Mucosa of gallbladder (tissue), 1 donor: ENCODE results near the gene TSNAX. TPM values are rescaled to one million over a fixed set of nuclear protein-coding genes. Genes with fewer than 3 reads are reported as not detected.

Experiments
- DNase-seq: peaks from one replicate; pipeline ENCODE4 v3.0.0-alpha.2; 2020; ENCODE audit warnings: low spot score
- total RNA-seq: library from RNA; stranded (reverse); gene quantifications from one replicate; pipeline ENCODE4 v1.2.1, GENCODE V29; 2021
- donor health status: DM: no; HTN: no; CAD: no.

Gene TSNAX
- total RNA-seq, 1 donor from 2014 or later: 31.7 TPM

DNA sequence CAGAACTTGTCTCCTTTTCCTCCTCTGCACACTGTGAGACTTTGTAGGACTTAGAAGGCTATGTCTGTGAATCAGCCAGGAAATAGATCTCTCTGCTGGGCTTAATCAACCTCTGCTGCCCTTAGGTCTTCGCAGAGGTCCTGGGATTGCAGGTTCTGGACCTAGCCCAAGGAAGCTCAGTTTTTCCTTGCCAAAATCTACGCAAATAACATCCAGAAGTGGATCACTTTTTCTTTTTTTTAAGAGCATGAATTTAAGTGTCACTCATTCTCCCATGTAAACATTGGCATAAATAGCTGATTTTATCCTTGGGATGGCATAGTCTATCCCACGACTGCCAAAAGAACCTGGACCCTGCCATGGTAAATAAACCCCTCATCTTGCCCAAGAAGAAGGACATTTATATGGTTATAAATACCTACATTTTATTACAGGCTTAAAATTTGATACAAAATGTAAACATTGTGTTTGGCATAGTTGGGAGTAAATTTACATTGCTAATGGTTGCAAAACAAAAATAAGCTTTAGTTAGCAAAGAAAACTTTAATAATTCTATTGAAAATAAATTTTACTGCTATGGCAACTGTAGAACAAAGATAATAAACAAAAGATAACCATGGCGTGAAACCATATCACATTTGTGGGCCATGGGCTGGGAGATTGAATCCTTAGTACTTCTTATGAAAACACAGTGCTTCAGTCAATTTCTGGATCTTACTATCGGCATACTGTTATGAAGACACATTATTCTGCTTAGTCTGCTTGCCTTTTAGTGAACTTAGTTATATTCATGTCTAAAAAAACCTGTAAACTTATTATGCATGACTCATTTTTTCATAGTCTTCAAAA, 73.6 kb downstream of the TSNAX start:
- no peak for DNase-seq

DNA sequence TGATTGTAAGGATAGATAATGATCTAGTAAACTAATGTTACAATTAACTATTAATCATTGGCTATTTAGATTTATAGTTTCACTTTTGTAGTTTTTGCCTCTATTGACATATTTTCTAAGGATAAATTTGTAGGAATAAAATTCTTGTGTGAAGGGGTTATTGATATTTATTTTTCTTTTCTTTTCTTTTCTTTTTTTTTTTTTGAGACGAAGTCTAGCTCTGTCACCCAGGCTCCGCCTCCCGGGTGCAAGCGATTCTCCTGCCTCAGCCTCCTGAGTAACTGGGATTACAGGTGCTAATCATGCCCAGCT, 74.2 kb downstream of the TSNAX start:
- DNase-seq: no peak

DNA sequence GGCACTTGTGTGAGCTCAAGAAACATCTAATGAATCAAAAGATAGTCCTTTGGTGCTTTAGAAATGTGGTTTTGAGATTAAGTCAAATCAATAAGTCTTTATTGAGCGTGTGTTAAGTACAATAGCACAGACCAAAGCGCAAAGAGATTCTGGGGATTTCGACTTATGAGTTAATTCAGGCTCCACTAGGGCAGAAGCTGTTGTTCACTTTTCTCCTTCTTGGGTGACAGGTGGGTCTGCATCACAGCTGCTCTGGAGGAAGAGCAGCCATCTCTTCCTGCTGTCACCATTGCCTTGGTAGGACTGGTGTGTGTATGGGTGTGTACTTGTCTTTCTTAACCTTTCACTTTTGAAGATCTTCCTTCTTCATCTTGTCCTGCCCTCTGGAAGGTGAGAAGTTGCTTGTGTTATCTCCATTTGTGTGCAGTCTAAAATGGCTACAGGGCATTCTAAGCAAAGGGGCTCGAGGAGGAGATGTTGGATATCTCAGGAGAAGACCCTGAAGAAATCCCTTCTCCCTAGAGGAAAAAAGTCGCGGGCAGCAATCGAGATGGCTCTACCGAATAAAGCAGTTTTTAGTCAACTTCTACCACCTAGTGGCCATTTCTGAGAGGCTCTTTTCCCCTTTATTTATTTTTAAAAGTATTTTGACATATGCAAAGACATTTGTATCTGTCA, 75.3 kb downstream of the TSNAX start:
- peak; percentile 26 for DNase-seq

DNA sequence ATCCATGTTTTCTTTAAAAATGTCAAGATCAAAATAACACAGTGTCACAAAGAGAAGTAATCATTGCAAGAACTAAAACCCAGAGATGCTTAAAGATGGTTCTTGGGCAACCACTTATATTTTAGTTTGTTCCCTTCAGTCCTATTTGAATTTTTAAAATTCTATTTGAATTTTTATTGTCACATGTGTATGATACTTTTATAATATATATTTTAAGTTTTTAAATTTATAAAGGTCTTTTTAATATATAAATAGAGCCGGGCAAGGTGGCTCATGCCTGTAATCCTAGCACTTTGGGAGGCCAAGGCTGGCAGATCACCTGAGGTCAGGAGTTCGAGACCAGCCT, 75.8 kb downstream of the TSNAX start:
- DNase-seq: no peak

DNA sequence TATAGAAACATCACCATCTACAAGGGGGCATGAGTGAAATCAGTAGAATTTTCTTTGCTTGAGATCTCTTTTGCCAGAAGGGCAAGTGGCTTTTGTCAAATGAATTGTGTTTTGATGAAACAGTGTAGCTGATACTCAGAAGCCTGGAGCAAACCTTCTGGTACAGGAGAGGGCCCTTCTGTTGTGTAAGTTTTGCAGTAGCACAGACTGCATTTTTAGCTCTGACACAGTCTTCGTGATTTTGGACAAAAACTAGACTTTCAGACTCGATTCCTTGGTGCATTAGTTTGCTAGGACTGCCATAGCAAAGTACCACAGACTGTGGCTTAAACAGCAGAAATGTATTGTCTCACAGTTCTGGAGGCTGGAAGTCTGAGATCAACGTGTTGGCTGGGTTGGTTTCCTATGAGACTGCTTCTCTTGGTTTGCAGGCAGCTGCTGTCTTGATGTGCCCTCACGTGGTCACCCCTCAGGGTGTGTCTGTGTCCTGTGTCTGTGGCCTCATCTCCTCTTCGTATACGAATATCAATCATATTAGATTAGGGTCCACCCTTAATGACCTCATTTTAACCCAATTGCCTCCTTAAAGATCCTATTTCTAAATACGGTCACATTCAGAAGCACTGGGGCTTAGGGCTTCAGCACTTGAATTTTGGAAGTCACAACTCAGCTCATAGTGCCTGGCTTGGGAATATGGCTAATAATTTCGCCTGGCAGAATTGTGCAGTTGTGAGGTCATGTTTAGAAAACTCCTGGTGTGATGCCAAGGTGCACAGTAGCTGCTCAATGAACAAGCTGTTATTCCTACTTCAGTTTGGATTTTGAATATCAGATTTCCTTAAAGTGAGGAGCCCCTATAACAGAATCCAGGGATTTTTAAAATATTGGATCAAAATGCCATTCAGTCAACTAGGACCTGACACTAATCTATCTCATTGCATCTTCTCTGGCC, 77.0 kb downstream of the TSNAX start:
- DNase-seq: no peak

DNA sequence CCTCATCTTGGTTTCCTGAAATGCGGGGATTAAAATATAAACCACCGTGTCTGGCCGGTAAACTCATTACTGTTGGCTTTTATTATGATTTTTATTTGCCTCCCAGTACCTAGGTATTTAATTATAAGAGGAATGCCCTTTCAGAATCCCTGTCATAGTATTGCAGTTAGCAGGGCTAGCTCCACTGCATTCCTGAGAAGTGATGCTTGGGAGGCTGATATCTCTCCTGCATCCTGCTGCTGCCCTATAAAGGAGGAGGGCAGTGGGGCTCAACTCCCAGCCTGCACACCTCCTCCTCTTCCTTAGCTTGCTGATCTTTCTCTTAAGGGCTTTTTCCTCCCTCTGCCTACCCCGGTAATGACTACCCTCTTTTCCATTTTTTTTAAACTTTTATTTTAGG, 78.2 kb downstream of the TSNAX start:
- DNase-seq: no peak

DNA sequence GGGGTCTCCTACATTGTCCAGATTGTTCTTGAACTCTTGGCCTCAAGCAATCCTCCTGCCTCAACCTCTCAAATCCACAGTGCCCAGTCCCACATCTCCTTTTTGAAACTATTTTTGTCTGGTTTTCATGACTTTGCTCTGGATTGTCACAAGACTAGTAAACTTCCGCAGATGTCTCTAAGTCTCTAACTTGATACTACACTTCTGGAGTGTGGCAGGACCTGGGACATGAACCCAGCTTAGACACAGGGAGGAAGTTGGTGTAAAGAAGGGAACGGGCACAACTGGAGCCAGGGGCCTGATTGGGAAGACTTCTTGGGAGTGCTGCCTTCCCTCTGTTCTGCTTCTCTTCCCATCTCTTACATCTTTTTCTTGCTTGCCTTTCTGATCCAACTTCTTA, 81.9 kb downstream of the TSNAX start:
- DNase-seq: no peak

DNA sequence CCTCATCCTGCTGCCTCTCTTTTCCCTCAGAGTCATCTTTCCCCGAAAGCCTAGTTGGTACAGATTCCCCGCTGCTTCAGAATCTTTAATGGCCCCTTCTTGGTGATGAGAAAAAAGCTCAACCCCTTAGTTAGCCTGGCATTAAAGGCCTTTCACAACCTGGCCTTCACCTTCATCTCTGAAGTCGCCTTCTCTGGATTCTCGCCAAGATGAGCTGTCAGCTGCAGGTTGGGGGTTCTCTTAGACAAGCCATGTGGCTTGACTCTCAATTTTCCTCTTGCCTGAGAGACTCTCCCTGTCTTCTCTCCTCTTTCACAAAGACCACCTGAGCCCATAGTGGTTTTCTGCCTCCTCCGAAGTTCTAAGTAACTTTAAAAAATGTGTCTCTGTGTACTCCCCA, 82.6 kb downstream of the TSNAX start:
- DNase-seq: no peak

DNA sequence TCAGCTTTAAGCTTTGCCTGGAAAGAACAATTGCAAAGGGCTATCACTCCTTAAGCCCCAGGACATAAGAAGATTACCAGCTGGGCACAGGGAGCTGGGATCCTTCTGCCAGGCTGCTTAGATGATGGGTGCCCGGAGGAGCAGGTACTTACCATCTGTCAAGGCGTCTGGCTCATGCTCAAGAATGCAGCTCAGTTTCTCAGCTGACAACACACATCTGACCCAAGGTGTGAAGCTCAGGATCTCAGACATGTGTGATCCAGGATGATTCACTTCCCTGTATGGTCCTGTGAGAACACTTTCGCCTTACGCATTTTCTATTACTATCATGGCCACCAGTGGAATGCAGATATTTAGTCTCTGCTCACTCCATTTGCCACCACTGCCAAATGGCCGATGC, 83.4 kb downstream of the TSNAX start:
- no peak for DNase-seq

DNA sequence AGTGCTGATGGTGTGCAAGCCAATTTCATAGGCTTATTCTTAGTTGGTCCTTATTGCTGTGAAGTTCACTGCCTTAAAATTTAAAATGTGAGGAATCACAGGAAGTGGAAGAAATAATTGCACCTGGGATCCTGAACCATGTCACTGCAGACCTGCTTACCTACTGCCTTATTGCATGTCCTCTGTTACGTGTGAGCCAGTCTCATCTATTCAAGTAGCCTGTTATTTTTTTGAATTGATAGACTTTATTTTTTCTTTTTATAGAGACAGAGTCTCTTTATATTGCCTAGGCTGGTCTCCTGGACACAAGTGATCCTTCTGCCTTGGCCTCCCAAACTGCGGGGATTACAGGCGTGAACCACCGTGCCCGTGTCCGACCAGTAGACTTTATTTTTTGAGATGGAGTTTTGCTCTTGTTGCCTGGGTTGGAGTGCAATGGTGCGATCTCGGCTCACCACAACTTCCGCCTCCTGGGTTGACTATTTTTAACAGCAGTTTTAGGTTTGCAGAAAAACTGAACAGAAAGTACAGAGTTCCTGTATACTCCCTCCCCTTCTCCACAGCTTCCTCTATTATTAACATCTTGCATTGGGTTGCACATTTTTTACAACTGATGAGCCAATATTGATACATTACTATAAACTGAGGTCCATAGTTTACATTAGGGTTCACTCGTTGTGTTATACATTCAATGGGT, 84.1 kb downstream of the TSNAX start:
- peak; percentile 26 for DNase-seq

DNA sequence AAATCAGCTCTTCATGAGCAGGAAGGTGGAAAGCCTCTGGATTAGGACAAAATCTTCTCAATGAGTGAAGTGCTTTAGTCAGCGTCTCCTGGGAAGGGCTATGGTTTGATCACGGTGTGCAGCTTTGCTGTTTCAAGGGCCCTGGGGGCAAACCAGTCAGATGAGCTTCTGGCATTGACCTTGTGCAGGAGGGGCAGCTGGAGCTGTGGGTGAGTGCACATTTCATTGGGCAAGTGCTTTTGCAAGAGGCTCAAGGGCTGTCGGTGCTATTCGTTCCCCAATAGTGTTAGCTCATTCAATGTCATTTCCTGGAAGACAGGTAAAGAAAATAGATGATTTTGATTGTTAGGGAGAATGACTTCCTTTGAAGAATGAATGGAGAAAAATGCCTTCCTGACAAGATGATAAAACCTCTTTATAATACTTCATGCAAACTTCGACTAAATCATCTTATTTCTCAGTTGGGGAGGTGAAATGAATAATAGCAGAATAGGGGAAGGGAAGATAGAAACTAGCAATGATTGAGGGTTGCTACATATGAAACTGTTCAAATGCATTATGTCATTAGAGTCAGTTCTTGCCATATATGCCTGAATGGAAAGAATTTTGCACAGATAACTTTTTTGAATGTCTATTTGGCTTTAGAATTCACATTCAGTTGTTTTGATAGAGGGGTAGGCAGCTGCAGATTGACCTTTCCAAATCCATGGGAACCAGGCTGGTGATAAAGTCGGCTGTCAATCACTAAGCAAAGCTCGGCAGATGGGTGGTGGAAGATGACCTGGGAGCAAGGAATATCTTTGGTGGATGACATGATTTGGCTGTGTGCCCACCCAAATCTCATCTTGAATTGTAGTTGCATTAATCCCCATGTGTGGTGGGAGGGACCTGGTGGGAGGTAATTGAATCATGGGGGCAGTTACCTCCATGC, 85.2 kb downstream of the TSNAX start:
- no peak for DNase-seq

Other genes starting within 250 kb of the TSNAX start
- 15.9 TPM for gene EXOC8, start 190.8 kb upstream of the TSNAX start, total RNA-seq
- 10.6 TPM for gene SPRTN, start 190.4 kb upstream of the TSNAX start, total RNA-seq
- 49.1 TPM for gene EGLN1, start 106.4 kb upstream of the TSNAX start, total RNA-seq
- gene DISC1, start 98.1 kb downstream of the TSNAX start, total RNA-seq: 10.8 TPM